RWPE2 (cell line): ENCODE data around the gene LRMDA.
A peak's percentile ranks its signal among the peaks of the same experiment; 100 is the strongest.

Source experiments
- ATAC-seq: fragments of 200-7000 bp; cut with Tn5 transposase; 3 replicates; pipeline ENCODE4 v1.9.1; 2021; ENCODE audit warnings: low read depth
- DNase-seq: peaks from one replicate; pipeline ENCODE4 v3.0.0-alpha.2; 2020; ENCODE audit warnings: low spot score
- H3K27ac ChIP-seq: fragments of 450-650 bp; 2 replicates; pipeline ENCODE4 v1.5.1; 2017; ENCODE audit warnings: mild to moderate bottlenecking; ENCODE audit not compliant: poor library complexity, severe bottlenecking
- H3K27me3 ChIP-seq: fragments of 250-450 bp; sonication (Bioruptor Pico); 2 replicates; pipeline ENCODE4 v1.5.1; 2021; ENCODE audit warnings: mild to moderate bottlenecking, moderate library complexity; ENCODE audit not compliant: insufficient read depth, poor library complexity, severe bottlenecking
- H3K36me3 ChIP-seq: fragments of 250-450 bp; sonication (Bioruptor Pico); 2 replicates; pipeline ENCODE4 v1.5.1; 2020; ENCODE audit warnings: low read depth, mild to moderate bottlenecking, moderate library complexity
- H3K4me1 ChIP-seq: fragments of 250-450 bp; sonication (Bioruptor Pico); 2 replicates; pipeline ENCODE4 v1.5.1; 2021; ENCODE audit warnings: mild to moderate bottlenecking, moderate library complexity; ENCODE audit not compliant: insufficient read depth, poor library complexity, severe bottlenecking
- H3K4me3 ChIP-seq: fragments of 250-450 bp; sonication (Bioruptor Pico); 2 replicates; pipeline ENCODE4 v1.5.1; 2021; ENCODE audit warnings: mild to moderate bottlenecking, moderate library complexity; ENCODE audit not compliant: severe bottlenecking
- H3K9me3 ChIP-seq: fragments of 250-450 bp; sonication (Bioruptor Pico); 2 replicates; pipeline ENCODE4 v1.5.1; 2021; ENCODE audit warnings: mild to moderate bottlenecking, moderate library complexity; ENCODE audit not compliant: severe bottlenecking
- CTCF ChIP-seq: fragments of 450-650 bp; IDR thresholded peaks from one replicate; pipeline ENCODE4 v1.5.1; 2017; ENCODE audit warnings: mild to moderate bottlenecking, moderate library complexity; ENCODE audit not compliant: poor library complexity, severe bottlenecking

The LRMDA gene

GRCh38 chr10:75495434-75496190 is 64.2 kb downstream of the LRMDA start:
- Histone ChIP-seq H3K9me3 (no peaks in the 10 kb centered on the region), H3K27me3 (no peaks in the 10 kb centered on the region), H3K4me3 (no peak overlapping the region), H3K36me3 (no peaks in the 10 kb centered on the region), H3K4me1 (no peaks in the 10 kb centered on the region), H3K27ac (no peak overlapping the region)
- no peak for DNase-seq
- no peak for ATAC-seq
- TF ChIP-seq CTCF, result no peak

DNA sequence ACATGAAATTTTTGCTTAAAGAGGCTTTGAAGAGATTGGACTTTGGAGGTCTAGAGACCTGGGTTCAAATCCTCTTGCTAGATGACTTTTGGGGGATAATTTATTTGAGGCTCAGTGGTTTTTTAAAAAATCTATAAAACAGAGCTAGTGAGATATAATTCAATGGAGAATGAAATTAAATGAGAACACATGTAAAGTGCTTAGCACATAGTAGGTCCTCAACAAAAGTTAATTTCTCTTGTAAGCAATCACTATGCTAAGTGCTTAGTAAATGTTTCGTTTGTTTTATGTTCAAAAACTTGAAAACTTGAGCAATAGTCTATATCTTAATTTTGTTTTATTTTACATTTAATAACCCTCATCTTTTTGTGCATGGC is 64.8 kb downstream of the LRMDA start:
- no peak for DNase-seq
- no peak for ATAC-seq

DNA sequence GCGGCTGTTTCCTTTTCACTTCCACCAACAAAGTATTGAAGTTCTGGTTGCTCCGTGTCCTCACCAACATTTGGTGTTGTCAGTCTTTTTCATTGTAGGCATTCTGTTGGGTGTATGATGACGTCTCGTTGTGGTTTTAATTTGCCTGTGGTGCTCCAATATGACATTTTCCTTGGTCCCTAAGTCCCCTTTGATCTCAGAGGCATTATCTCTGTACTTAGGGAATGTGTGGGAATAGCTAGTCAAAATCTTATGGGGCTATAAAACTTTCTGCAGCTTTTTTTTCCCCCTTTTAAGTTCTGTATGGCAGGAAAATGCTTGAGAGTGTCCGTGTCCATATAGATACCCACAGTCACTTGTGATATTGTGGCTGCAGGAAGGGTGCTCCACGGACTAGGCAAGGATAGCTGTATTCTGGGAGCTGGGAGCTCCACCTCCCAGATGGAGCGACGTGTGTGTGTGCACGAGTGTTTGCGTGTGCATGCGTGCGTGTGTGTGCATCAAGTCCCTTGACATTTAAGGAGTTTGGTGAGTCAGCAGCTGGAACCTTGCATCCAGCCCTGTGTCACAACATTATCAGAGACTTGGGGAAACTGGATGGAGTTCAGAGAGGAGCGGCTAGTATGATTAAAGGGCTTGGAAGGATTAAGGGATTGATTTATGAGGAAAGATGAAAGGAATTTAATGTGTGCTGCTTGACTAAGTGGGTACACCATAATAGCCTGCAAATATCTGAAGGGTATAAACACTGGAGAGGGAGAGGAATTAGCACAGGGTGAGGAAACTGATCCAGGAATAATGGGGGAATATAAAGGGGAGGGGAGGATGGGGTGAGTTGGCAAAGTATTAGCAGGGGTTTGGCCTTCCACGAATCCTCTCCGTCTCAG is 66.8 kb downstream of the LRMDA start:
- TF ChIP-seq CTCF, result no peak
- no peaks in the 10 kb centered on the region for H3K4me1 ChIP-seq
- no peak overlapping the region for H3K27ac ChIP-seq
- H3K4me3 ChIP-seq, result no peak overlapping the region
- no peaks in the 10 kb centered on the region for H3K9me3 ChIP-seq
- DNase-seq (no peak), ATAC-seq (peak; percentile 50)
- no peaks in the 10 kb centered on the region for H3K36me3 ChIP-seq
- H3K27me3 ChIP-seq, result no peaks in the 10 kb centered on the region

More for the DNA sequence above, 64.8 kb downstream of the LRMDA start:
- TF ChIP-seq CTCF, result no peak
- H3K4me1 ChIP-seq, result no peaks in the 10 kb centered on the region
- no peak overlapping the region for H3K4me3 ChIP-seq
- no peaks in the 10 kb centered on the region for H3K36me3 ChIP-seq
- H3K27ac ChIP-seq, result no peak overlapping the region
- H3K9me3 ChIP-seq, result no peaks in the 10 kb centered on the region
- H3K27me3 ChIP-seq, result no peaks in the 10 kb centered on the region

DNA sequence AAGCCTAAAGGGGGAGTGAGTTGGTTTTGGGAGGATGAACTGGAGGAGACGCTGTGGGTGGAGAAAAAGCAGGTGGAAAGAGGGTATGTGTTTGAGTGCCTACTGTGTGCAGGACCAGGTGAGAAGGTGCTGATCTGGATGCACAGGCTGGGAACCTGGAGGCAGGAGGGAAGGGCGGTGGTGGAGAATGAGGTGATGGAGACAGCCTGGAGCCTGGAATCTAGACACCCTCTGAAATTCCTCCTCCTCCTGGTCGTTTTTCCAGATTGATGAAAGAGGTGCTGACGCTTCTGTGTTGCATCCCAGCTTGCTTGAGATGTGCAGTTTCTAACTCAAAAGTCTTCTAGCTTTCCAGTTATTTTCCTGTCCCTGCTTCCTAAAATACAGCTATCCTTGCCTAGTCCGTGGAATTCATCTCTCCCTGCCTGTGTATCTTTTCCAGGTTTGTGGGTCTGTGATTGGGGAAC is 67.5 kb downstream of the LRMDA start:
- Histone ChIP-seq H3K9me3 (no peaks in the 10 kb centered on the region), H3K27me3 (no peaks in the 10 kb centered on the region), H3K4me1 (no peaks in the 10 kb centered on the region), H3K4me3 (no peak overlapping the region), H3K36me3 (no peaks in the 10 kb centered on the region), H3K27ac (no peak overlapping the region)
- ATAC-seq, result no peak
- no peak for DNase-seq
- no peak for TF ChIP-seq CTCF
